NT2/D1 (cell line): ENCODE measurements around the gene WWC1.

Experiments used
- SUZ12 ChIP-seq: IDR thresholded peaks from 2 replicates; pipeline ENCODE4 v1.6.1; 2011; ENCODE audit not compliant: insufficient read length, insufficient read depth; ENCODE audit errors: extremely low read depth
- YY1 ChIP-seq: IDR thresholded peaks from 2 replicates; pipeline ENCODE4 v1.6.1; 2011; ENCODE audit not compliant: insufficient read length, insufficient read depth
- ZNF274 ChIP-seq: IDR thresholded peaks from 2 replicates; pipeline ENCODE4 v1.6.1; 2011; ENCODE audit warnings: mild to moderate bottlenecking, low read depth, low read length

- TF ChIP-seq ZNF274 = no peak
- TF ChIP-seq SUZ12 = no peak
- no peak for TF ChIP-seq YY1
These were observed 4.2 kb downstream of the WWC1 start for GRCh38 chr5:168295574-168296201.
